OCI-LY1 (cell line): ENCODE results near the gene CDCA7L.

Experiments used
- H2AFZ ChIP-seq: fragments of 200-600 bp; sonication (generic), shearing (Covaris generic); 2 replicates; pipeline ENCODE4 v1.6.0; 2014; ENCODE audit warnings: antibody characterized with exemption, mild to moderate bottlenecking, low read length
- H3F3A ChIP-seq: fragments of 200-600 bp; sonication (generic), shearing (Covaris generic); 2 replicates; pipeline ENCODE4 v1.6.0; 2014; ENCODE audit warnings: mild to moderate bottlenecking, antibody characterized with exemption, low read length, moderate library complexity; ENCODE audit not compliant: insufficient read depth
- H3K27ac ChIP-seq: fragments of 200-600 bp; sonication (generic); 2 replicates; pipeline ENCODE4 v1.5.1; 2014; ENCODE audit warnings: low read length, mixed run types, mild to moderate bottlenecking, low read depth; ENCODE audit not compliant: poor library complexity, severe bottlenecking
- H3K27me3 ChIP-seq: fragments of 200-600 bp; sonication (generic); 2 replicates; pipeline ENCODE4 v1.6.0; 2014; ENCODE audit warnings: antibody characterized with exemption, mild to moderate bottlenecking, low read length, moderate library complexity; ENCODE audit not compliant: insufficient read depth
- H3K36me3 ChIP-seq: fragments of 200-600 bp; sonication (generic); 2 replicates; pipeline ENCODE4 v1.6.1; 2014; ENCODE audit warnings: mild to moderate bottlenecking, antibody characterized with exemption, low read length, moderate library complexity, mixed read lengths; ENCODE audit not compliant: insufficient read depth
- H3K4me1 ChIP-seq: fragments of 200-600 bp; sonication (generic); 2 replicates; pipeline ENCODE4 v1.5.1; 2014; ENCODE audit warnings: mild to moderate bottlenecking, low read length, moderate library complexity; ENCODE audit not compliant: insufficient read depth, severe bottlenecking
- H3K4me2 ChIP-seq: fragments of 200-600 bp; sonication (generic), shearing (Covaris generic); 2 replicates; pipeline ENCODE4 v1.6.1; 2014; ENCODE audit warnings: low read length
- H3K4me3 ChIP-seq: fragments of 200-600 bp; sonication (generic); 2 replicates; pipeline ENCODE4 v1.5.1; 2014; ENCODE audit warnings: low read length, low read depth, mild to moderate bottlenecking, mixed read lengths; ENCODE audit not compliant: poor library complexity, severe bottlenecking
- H3K79me2 ChIP-seq: fragments of 200-600 bp; shearing (Covaris generic); 2 replicates; pipeline ENCODE4 v1.6.1; 2016; ENCODE audit warnings: mixed run types, low read length, mixed read lengths; ENCODE audit not compliant: insufficient read depth
- H3K9ac ChIP-seq: fragments of 200-600 bp; sonication (generic), shearing (Covaris generic); 2 replicates; pipeline ENCODE4 v1.6.1; 2014; ENCODE audit warnings: mild to moderate bottlenecking, low read length, mixed read lengths
- H3K9me2 ChIP-seq: fragments of 200-600 bp; sonication (generic), shearing (Covaris generic); 2 replicates; pipeline ENCODE4 v1.6.1; 2014; ENCODE audit warnings: low read depth, mild to moderate bottlenecking, low read length, mixed read lengths
- H3K9me3 ChIP-seq: fragments of 200-600 bp; shearing (Covaris generic); 2 replicates; pipeline ENCODE4 v1.6.1; 2014; ENCODE audit warnings: low read length, mixed read lengths
- H4K20me1 ChIP-seq: fragments of 200-600 bp; sonication (generic), shearing (Covaris generic); 2 replicates; pipeline ENCODE4 v1.6.0; 2016; ENCODE audit warnings: mild to moderate bottlenecking, low read length; ENCODE audit not compliant: insufficient read depth
- CTCF ChIP-seq: fragments of 200-600 bp; sonication (generic), shearing (Covaris generic); IDR thresholded peaks from 2 replicates; pipeline ENCODE4 v1.5.1; 2017; ENCODE audit warnings: mild to moderate bottlenecking, antibody characterized with exemption, low read length, moderate library complexity, mixed read lengths
- EZH2 ChIP-seq: fragments of 200-600 bp; sonication (generic), shearing (Covaris generic); IDR thresholded peaks from 2 replicates; pipeline ENCODE4 v1.8.0; 2017; ENCODE audit warnings: borderline replicate concordance, mixed run types, mild to moderate bottlenecking, antibody characterized with exemption, low read length, moderate library complexity, mixed read lengths

Gene CDCA7L

GRCh38 chr7:21916176-21916575 is 29.5 kb downstream of the CDCA7L start:
- no peaks in the 10 kb centered on the region for H3K9me3 ChIP-seq
- no peaks in the 10 kb centered on the region for H4K20me1 ChIP-seq
- no peak overlapping the region for H3K4me3 ChIP-seq
- peaks cover 31% of the 10 kb centered on the region for H3K4me1 ChIP-seq
- H3K4me2 ChIP-seq = no peak overlapping the region
- H3K9ac ChIP-seq = no peak overlapping the region
- H2AFZ ChIP-seq = no peak overlapping the region
- H3K36me3 ChIP-seq = peaks cover 16% of the 10 kb centered on the region
- no peaks in the 10 kb centered on the region for H3K27me3 ChIP-seq
- no peak overlapping the region for H3K27ac ChIP-seq
- H3K9me2 ChIP-seq = no peaks in the 10 kb centered on the region
- no peaks in the 10 kb centered on the region for H3K79me2 ChIP-seq
- no peaks in the 10 kb centered on the region for H3F3A ChIP-seq
- no peak for TF ChIP-seq CTCF
- TF ChIP-seq EZH2 = no peak

- H3F3A ChIP-seq = no peaks in the 10 kb centered on the region
- H3K27me3 ChIP-seq = no peaks in the 10 kb centered on the region
- no peaks in the 10 kb centered on the region for H3K79me2 ChIP-seq
- H3K36me3 ChIP-seq = peaks cover 16% of the 10 kb centered on the region
- no peak overlapping the region; the same call in 1 of the 2 replicates for H3K4me2 ChIP-seq
- no peaks in the 10 kb centered on the region for H3K9me2 ChIP-seq
- H3K9ac ChIP-seq = no peak overlapping the region
- no peak overlapping the region for H3K27ac ChIP-seq
- no peaks in the 10 kb centered on the region for H4K20me1 ChIP-seq
- no peaks in the 10 kb centered on the region for H3K9me3 ChIP-seq
- H3K4me3 ChIP-seq = no peak overlapping the region
- H3K4me1 ChIP-seq = peaks cover 31% of the 10 kb centered on the region
- H2AFZ ChIP-seq = no peak overlapping the region
- TF ChIP-seq EZH2 (no peak), CTCF (no peak)
Measured at GRCh38 chr7:21915140-21915539, 30.6 kb downstream of the CDCA7L start.

- no peaks in the 10 kb centered on the region for H3F3A ChIP-seq
- H3K9me3 ChIP-seq = no peaks in the 10 kb centered on the region
- H3K27me3 ChIP-seq = no peaks in the 10 kb centered on the region
- TF ChIP-seq EZH2 = no peak
- no peak for TF ChIP-seq CTCF
- H3K9ac ChIP-seq = no peak overlapping the region
- H2AFZ ChIP-seq = no peak overlapping the region
- H3K9me2 ChIP-seq = no peaks in the 10 kb centered on the region
- no peak overlapping the region for H3K4me3 ChIP-seq
- no peaks in the 10 kb centered on the region for H3K79me2 ChIP-seq
- H3K4me2 ChIP-seq = no peak overlapping the region; the same call in 1 of the 2 replicates
- H4K20me1 ChIP-seq = no peaks in the 10 kb centered on the region
- no peak overlapping the region for H3K27ac ChIP-seq
- H3K36me3 ChIP-seq = peaks cover 16% of the 10 kb centered on the region
- H3K4me1 ChIP-seq = peaks cover 31% of the 10 kb centered on the region
Measured at GRCh38 chr7:21914671-21915070, 31.0 kb downstream of the CDCA7L start.
